ENCODE measurements around the gene APLF. TPM values are rescaled to one million over a fixed set of nuclear protein-coding genes. Genes with fewer than 3 reads are reported as not detected.

Gene APLF
- total and polyA plus RNA-seq, 2 experiments from 2014 or later, result 3.0 to 3.7 TPM

GRCh38 chr2:68426446-68426845 lies 40.9 kb upstream of the APLF start:
- H3K4me1 ChIP-seq (ENCODE audit: insufficient read depth), result no peaks in the 10 kb centered on the region
- peaks cover 2% of the 10 kb centered on the region for H3K27me3 Mint-ChIP-seq (ENCODE audit: insufficient read depth, low read depth, poor library complexity)

More at GRCh38 chr2:68426446-68426845, 40.9 kb upstream of the APLF start:
- Histone ChIP-seq H3K36me3 (ENCODE audit: insufficient read depth) (no peaks in the 10 kb centered on the region), H2AFZ (no peak overlapping the region), H3K4me2 (no peak overlapping the region), H3K4me3 (no peak overlapping the region), H4K20me1 (replicated peaks; ENCODE audit: insufficient read depth) (no peaks in the 10 kb centered on the region), H3K79me2 (replicated peaks; ENCODE audit: insufficient read depth) (no peaks in the 10 kb centered on the region), H3F3A (replicated peaks; ENCODE audit: low read depth) (no peaks in the 10 kb centered on the region), H3K9me2 (ENCODE audit: insufficient read depth) (peaks cover 10% of the 10 kb centered on the region), H3K27me3 (ENCODE audit: insufficient read depth) (no peaks in the 10 kb centered on the region), H3K27ac (ENCODE audit: low read depth) (no peak overlapping the region)
- Mint-ChIP-seq H3K36me3 (ENCODE audit: low read depth) (no peaks in the 10 kb centered on the region), H3K9me3 (no peaks in the 10 kb centered on the region), H3K27ac (no peak overlapping the region), H3K4me1 (0 out of 3 replicates have a peak, but pooled peaks cover 4% of the 10 kb centered on the region), H3K4me3 (no peak overlapping the region)
- no peak for TF ChIP-seq ZNF462 (CRISPR knock-in tag; IDR thresholded peaks at IDR 0.05)
- no peak for TF ChIP-seq JUNB (IDR thresholded peaks at IDR 0.05; ENCODE audit: unreplicated experiment)
- no peak for TF ChIP-seq REST (IDR thresholded peaks at IDR 0.05; ENCODE audit: unreplicated experiment)
- TF ChIP-seq POLR2AphosphoS5 (IDR thresholded peaks at IDR 0.05; ENCODE audit: low read depth), result no peak
- TF ChIP-seq EZH2phosphoT487 (IDR thresholded peaks at IDR 0.05; ENCODE audit: unreplicated experiment), result no peak
- no peak for TF ChIP-seq ZNF331 (CRISPR knock-in tag; IDR thresholded peaks at IDR 0.05; ENCODE audit: low read depth)
- no peak for TF ChIP-seq CTCF (conservative IDR thresholded peaks at IDR 0.05; ENCODE audit: low read depth in 2 of 2)
- no peak for TF ChIP-seq ETS1 (IDR thresholded peaks at IDR 0.05)
- TF ChIP-seq CREB1 (CRISPR knock-in tag; IDR thresholded peaks at IDR 0.05; ENCODE audit: low read depth), result no peak
- TF ChIP-seq STAT1 (IDR thresholded peaks at IDR 0.05; ENCODE audit: unreplicated experiment), result no peak
- no peak for TF ChIP-seq NANOG (IDR thresholded peaks at IDR 0.05; ENCODE audit: borderline replicate concordance)
- TF ChIP-seq EZH2 (IDR thresholded peaks at IDR 0.05; ENCODE audit: low read depth, unreplicated experiment), result no peak
- no peak for TF ChIP-seq ZNF114 (CRISPR knock-in tag; IDR thresholded peaks at IDR 0.05)
- DNase-seq (ENCODE audit: low spot score) (no peak), ATAC-seq (no peak)
